ENCODE data around the gene SIMC1. TPM values are rescaled to one million over a fixed set of nuclear protein-coding genes. Genes with fewer than 3 reads are reported as not detected.

Gene SIMC1
- total RNA-seq, 1 experiment from 2014 or later: 19.7 TPM

- Histone ChIP-seq H3K4me3 (replicated peaks in 1 of 2; ENCODE audit: low read depth in 1 of 2, low read length in 2 of 2) (no peak overlapping the region), H4K20me1 (ENCODE audit: insufficient read depth) (no peaks in the 10 kb centered on the region), H2AFZ (ENCODE audit: low read depth, low read length, poor library complexity, severe bottlenecking) (no peak overlapping the region), H3K9me3 (ENCODE audit: control insufficient read depth in 1 of 2, insufficient read depth in 1 of 2, low read depth in 1 of 2, low read length in 2 of 2) (no peaks in the 10 kb centered on the region), H3K4me2 (ENCODE audit: low read length) (no peak overlapping the region), H3K79me2 (ENCODE audit: insufficient read depth, low read length) (peaks cover 68% of the 10 kb centered on the region), H3K9ac (ENCODE audit: low read length) (no peak overlapping the region), H3K27me3 (ENCODE audit: insufficient read depth, low read length) (no peaks in the 10 kb centered on the region), H3K9me2 (ENCODE audit: insufficient read depth) (no peaks in the 10 kb centered on the region), H3K4me1 (ENCODE audit: control insufficient read depth in 1 of 2, insufficient read depth in 2 of 2, low read length in 2 of 2) (no peaks in the 10 kb centered on the region), H3K27ac (ENCODE audit: low read depth, low read length) (no peak overlapping the region), H3K36me3 (ENCODE audit: control insufficient read depth in 1 of 2, insufficient read depth in 2 of 2, low read length in 2 of 2) (peaks cover 41 to 58% of the 10 kb centered on the region in 2 experiments)
- ChIA-PET RAD21 (ENCODE audit: low non-redundant PET in 1 of 2, low total read pairs in 2 of 2, uncharacterized antibody in 2 of 2, unreplicated experiment in 2 of 2) (no interaction called here), POLR2A (no interaction called here), CTCF (no interaction called here)
- ATAC-seq: no peak
- intact Hi-C loops (cut with micrococcal nuclease): no loop called here
- BruUV-seq (replicated peaks): no TSS peak
- DNase-seq (ENCODE audit: low read depth, low spot score): no peak
- TF ChIP-seq POLR2A (IDR thresholded peaks at IDR 0.05; ENCODE audit: borderline replicate concordance, extremely low read depth, insufficient read depth, insufficient read length): no peak
- no peak for TF ChIP-seq EZH2 (IDR thresholded peaks at IDR 0.05)
- no peak for TF ChIP-seq ELF1 (IDR thresholded peaks at IDR 0.05; ENCODE audit: borderline replicate concordance, low read depth)
- no peak for TF ChIP-seq CBX3 (IDR thresholded peaks at IDR 0.05; ENCODE audit: low read depth)
- TF ChIP-seq CEBPB (IDR thresholded peaks at IDR 0.05; ENCODE audit: low read depth): no peak
- TF ChIP-seq REST (IDR thresholded peaks at IDR 0.05; ENCODE audit: low read depth): no peak
- TF ChIP-seq SRF (IDR thresholded peaks at IDR 0.05; ENCODE audit: low read depth): no peak
- no peak for TF ChIP-seq ZFX (IDR thresholded peaks at IDR 0.05)
- no peak for TF ChIP-seq JUND (IDR thresholded peaks at IDR 0.05)
- TF ChIP-seq SP1 (IDR thresholded peaks at IDR 0.05; ENCODE audit: low read depth): no peak
- TF ChIP-seq EZH2phosphoT487 (IDR thresholded peaks at IDR 0.05; ENCODE audit: borderline replicate concordance): no peak
- no peak for TF ChIP-seq RAD21 (IDR thresholded peaks at IDR 0.05; ENCODE audit: low read depth)
- TF ChIP-seq, protein P1, sequence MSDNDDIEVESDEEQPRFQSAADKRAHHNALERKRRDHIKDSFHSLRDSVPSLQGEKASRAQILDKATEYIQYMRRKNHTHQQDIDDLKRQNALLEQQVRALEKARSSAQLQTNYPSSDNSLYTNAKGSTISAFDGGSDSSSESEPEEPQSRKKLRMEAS (IDR thresholded peaks at IDR 0.05): no peak
- no peak for TF ChIP-seq POLR2AphosphoS5 (IDR thresholded peaks at IDR 0.05; ENCODE audit: low read depth, low read length)
Measured at GRCh38 chr5:176352116-176352878, 114.1 kb downstream of the SIMC1 start.
